PFSK-1 (cell line): Measurements from ENCODE around the gene POLE.

Source experiments
- FOXP2 ChIP-seq: optimal IDR thresholded peaks from 2 replicates; pipeline ENCODE3; 2011; ENCODE audit warnings: borderline replicate concordance, control low read depth, inconsistent platforms; ENCODE audit not compliant: insufficient read depth; ENCODE audit errors: extremely low read length, extremely low read depth
- POLR2AphosphoS5 ChIP-seq: IDR thresholded peaks from 2 replicates; pipeline ENCODE4 v1.6.1; 2012; ENCODE audit warnings: low read depth, mild to moderate bottlenecking, control low read depth, low read length, moderate library complexity
- REST ChIP-seq, 2 experiments: IDR thresholded peaks; 2 replicates each; pipeline versions ENCODE4 v1.6.1 to v1.8.0; 2011 to 2012; ENCODE audit warnings: low read depth in 2 of 2, low read length in 2 of 2, control low read depth in 1 of 2, inconsistent platforms in 1 of 2, mild to moderate bottlenecking in 1 of 2, moderate library complexity in 1 of 2; ENCODE audit not compliant: insufficient read depth in 1 of 2
- SIN3A ChIP-seq: IDR thresholded peaks from 2 replicates; pipeline ENCODE4 v1.6.1; 2012; ENCODE audit warnings: mild to moderate bottlenecking, low read length, moderate library complexity, borderline replicate concordance; ENCODE audit not compliant: insufficient read depth
- TAF1 ChIP-seq: IDR thresholded peaks from 2 replicates; pipeline ENCODE4 v1.6.1; 2012; ENCODE audit warnings: low read length, control low read depth, borderline replicate concordance; ENCODE audit not compliant: insufficient read depth

Gene POLE

GRCh38 chr12:132715874-132716273 lies 28.7 kb upstream of the POLE start:
- TF ChIP-seq FOXP2: no peak

GRCh38 chr12:132713123-132713522 lies 26.0 kb upstream of the POLE start:
- TF ChIP-seq FOXP2 (no peak), REST (IDR thresholded peaks at IDR 0.05; ENCODE audit: insufficient read depth in 1 of 2, low read depth in 2 of 2, low read length in 2 of 2) (no peak), POLR2AphosphoS5 (no peak), SIN3A (no peak), TAF1 (no peak)

- TF ChIP-seq TAF1: no peak
- TF ChIP-seq REST (IDR thresholded peaks at IDR 0.05; ENCODE audit: insufficient read depth in 1 of 2, low read depth in 2 of 2, low read length in 2 of 2): no peak
- TF ChIP-seq POLR2AphosphoS5: no peak
- no peak for TF ChIP-seq FOXP2
- no peak for TF ChIP-seq SIN3A
These were observed 24.1 kb upstream of the POLE start for GRCh38 chr12:132711080-132711843.

- TF ChIP-seq FOXP2 (no peak), POLR2AphosphoS5 (no peak), SIN3A (no peak), REST (IDR thresholded peaks at IDR 0.05; ENCODE audit: insufficient read depth in 1 of 2, low read depth in 2 of 2, low read length in 2 of 2) (no peak), TAF1 (no peak)
These were observed 23.4 kb upstream of the POLE start, which contains the start of gene PGAM5 for GRCh38 chr12:132710405-132711079. PGAM5 (plus strand) TSS chr12:132710842; CDS start chr12:132710877, 35 bp downstream.

GRCh38 chr12:132710043-132710404 lies 22.9 kb upstream of the POLE start:
- TF ChIP-seq REST (IDR thresholded peaks at IDR 0.05; ENCODE audit: insufficient read depth in 1 of 2, low read depth in 2 of 2, low read length in 2 of 2): no peak
